ENCODE data around the gene WFDC6.

- TF ChIP-seq, protein P1, sequence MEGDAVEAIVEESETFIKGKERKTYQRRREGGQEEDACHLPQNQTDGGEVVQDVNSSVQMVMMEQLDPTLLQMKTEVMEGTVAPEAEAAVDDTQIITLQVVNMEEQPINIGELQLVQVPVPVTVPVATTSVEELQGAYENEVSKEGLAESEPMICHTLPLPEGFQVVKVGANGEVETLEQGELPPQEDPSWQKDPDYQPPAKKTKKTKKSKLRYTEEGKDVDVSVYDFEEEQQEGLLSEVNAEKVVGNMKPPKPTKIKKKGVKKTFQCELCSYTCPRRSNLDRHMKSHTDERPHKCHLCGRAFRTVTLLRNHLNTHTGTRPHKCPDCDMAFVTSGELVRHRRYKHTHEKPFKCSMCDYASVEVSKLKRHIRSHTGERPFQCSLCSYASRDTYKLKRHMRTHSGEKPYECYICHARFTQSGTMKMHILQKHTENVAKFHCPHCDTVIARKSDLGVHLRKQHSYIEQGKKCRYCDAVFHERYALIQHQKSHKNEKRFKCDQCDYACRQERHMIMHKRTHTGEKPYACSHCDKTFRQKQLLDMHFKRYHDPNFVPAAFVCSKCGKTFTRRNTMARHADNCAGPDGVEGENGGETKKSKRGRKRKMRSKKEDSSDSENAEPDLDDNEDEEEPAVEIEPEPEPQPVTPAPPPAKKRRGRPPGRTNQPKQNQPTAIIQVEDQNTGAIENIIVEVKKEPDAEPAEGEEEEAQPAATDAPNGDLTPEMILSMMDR (IDR thresholded peaks at IDR 0.05): no peak
- TF ChIP-seq POLR2A (IDR thresholded peaks at IDR 0.05): no peak
These were observed 15.9 kb upstream of the WFDC6 start for GRCh38 chr20:45555198-45555597.

All from heart left ventricle (tissue), 13 donors.